H7 (cell line): ENCODE results near the gene TTC39B. TPM values are rescaled to one million over a fixed set of nuclear protein-coding genes. Genes with fewer than 3 reads are reported as not detected.

Experiments
- DNase-seq: peaks from one replicate; pipeline ENCODE4 v3.0.0; 2012
- H3K27me3 ChIP-seq: 2 replicates; pipeline ENCODE4 v1.6.0; 2011; ENCODE audit warnings: mild to moderate bottlenecking, low read length; ENCODE audit not compliant: control insufficient read depth, insufficient read depth
- H3K36me3 ChIP-seq: replicated peaks from 2 replicates; pipeline ENCODE4 v1.5.1; 2011; ENCODE audit warnings: low read length; ENCODE audit not compliant: control insufficient read depth, insufficient read depth
- H3K4me3 ChIP-seq: 2 replicates; pipeline ENCODE4 v1.5.1; 2011; ENCODE audit warnings: low read depth, mild to moderate bottlenecking, control low read depth, low read length, moderate library complexity; ENCODE audit not compliant: insufficient read depth
- total RNA-seq: library from RNA; depleted of rRNA; stranded (reverse); fragments of >200 nt; shearing (Covaris generic); gene quantifications from 2 replicates; pipeline ENCODE4 v1.2.3, GENCODE V29; 2014

Gene TTC39B
- total RNA-seq, 1 experiment from 2014 or later: 9.0 TPM

DNA sequence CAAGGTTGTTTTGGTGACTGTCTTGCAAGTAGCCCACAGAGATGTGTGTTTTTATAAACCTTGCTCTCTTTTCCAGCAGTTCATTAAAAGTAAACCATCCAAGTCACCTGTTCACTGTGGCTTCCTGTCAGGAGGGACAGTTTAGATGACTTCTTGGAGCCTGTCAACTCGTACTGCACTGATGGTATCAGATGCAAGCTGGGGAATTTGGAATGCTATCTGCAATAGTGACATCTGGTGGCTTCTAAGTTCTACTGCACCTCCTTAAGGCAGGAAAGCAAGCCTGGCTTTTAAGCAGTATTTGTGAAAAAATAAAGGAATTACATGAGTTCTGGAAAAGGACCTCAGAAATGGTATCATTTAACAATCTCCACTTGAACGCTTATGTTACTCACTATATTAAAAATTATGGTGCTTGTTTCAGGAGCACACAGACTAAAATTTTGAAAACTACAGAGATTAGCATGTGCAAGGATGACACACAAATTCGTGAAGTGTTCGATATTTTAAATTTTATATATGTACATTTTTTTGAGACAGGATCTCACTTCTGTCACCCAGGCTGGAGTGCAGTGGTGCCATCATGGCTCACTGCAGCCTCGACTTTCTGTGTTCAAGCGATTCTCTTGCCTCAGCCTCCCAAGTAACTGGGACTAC is 164.0 kb downstream of the TTC39B start:
- H3K4me3 ChIP-seq: no peak overlapping the region
- H3K27me3 ChIP-seq: no peaks in the 10 kb centered on the region
- DNase-seq: peak; percentile 65
- H3K36me3 ChIP-seq: no peaks in the 10 kb centered on the region

DNA sequence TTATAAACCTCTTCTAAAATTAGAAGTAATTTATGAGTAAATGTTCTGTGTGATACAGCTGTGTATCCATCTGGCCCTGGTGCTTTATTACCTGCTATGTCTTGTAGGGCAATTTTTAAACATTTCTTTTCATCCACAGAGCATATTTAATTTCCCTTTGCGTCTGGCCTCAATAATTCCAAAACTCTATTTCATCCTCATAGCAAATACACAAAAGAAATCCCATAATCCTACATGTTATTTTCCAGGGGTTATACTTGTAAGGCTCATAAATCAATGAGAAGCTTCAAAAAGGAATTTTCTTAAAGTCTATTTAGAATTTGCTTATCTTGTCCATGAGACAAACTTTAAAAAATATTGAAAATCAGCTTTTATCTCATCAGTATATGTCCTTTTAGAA is 167.0 kb downstream of the TTC39B start:
- Histone ChIP-seq H3K4me3 (no peak overlapping the region), H3K36me3 (no peaks in the 10 kb centered on the region), H3K27me3 (no peaks in the 10 kb centered on the region)
- DNase-seq: no peak

DNA sequence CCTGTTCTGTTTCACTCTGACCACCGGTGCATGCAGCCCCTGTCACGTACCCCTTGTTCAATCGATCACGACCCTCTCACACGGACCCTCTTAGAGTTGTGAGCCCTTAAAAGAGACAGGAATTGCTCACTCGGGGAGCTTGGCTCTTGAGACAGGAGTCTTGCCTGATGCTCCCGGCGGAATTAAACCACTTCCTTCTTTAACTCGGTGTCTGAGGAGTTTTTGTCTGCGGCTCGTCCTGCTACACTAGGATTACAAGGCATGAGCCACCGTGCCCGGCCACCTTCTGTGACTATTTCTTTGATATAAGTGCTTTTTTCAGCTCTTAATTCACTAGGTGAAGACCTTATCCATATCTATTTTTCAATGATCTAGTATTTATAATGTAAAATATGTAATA is 167.5 kb downstream of the TTC39B start:
- no peak overlapping the region for H3K4me3 ChIP-seq
- no peak for DNase-seq
- H3K27me3 ChIP-seq: no peaks in the 10 kb centered on the region
- no peaks in the 10 kb centered on the region for H3K36me3 ChIP-seq

- no peak for DNase-seq
- no peak overlapping the region for H3K4me3 ChIP-seq
- no peaks in the 10 kb centered on the region for H3K36me3 ChIP-seq
- H3K27me3 ChIP-seq: no peaks in the 10 kb centered on the region
Measured at GRCh38 chr9:15138357-15138686, 168.7 kb downstream of the TTC39B start.

DNA sequence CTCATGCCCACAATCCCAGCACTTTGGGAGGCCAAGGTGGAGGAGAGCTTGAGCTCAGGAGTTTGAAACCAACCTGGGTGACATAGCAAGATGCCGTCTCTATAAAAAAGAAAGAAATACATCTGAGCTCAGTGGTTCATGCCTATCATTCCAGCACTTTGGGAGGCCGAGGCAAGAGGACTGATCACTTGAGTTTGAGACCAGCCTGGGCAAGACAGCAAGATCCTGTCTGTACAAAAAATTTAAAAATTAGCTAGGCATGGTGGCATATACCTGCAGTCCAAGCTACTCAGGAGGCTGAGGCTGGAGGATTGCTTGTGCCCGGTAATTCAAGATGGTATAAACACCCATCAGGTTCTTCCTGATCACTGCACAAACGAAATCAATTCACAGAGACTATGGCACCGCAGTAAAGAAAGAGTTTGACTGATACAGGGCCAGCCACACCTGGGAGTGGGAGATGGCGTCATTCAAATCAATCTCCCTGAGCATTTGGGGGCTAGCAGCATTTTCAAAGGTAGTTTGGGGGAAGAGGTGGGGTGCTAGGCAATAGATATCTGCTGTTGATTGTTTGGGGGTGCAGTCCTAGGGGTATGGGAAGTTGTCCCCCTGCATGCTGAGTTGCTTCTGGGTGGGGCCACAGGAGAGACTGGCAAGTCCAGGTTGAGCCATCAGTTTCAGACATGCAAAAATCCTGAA is 169.2 kb downstream of the TTC39B start:
- Histone ChIP-seq H3K27me3 (no peaks in the 10 kb centered on the region), H3K4me3 (no peak overlapping the region), H3K36me3 (no peaks in the 10 kb centered on the region)
- no peak for DNase-seq

DNA sequence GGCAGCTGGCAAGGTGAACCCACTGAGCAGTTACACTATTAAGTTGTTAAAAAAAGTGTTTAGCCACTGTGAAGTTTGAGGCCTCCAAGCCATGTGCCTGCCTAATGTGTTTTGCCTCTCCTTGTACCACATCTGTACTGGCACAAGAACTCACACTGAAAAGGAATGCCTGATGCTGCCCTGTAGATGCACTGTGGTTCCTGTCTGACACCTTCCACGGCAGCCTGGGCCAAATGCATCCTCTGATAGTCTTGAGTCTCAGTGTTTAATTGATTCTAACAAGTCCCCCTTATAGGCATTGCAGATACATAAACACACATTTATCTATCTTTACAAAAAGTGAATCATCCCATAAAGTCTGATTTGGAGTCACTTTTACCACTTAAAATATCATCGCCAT is 169.9 kb downstream of the TTC39B start:
- Histone ChIP-seq H3K27me3 (no peaks in the 10 kb centered on the region), H3K36me3 (no peaks in the 10 kb centered on the region), H3K4me3 (no peak overlapping the region)
- no peak for DNase-seq

DNA sequence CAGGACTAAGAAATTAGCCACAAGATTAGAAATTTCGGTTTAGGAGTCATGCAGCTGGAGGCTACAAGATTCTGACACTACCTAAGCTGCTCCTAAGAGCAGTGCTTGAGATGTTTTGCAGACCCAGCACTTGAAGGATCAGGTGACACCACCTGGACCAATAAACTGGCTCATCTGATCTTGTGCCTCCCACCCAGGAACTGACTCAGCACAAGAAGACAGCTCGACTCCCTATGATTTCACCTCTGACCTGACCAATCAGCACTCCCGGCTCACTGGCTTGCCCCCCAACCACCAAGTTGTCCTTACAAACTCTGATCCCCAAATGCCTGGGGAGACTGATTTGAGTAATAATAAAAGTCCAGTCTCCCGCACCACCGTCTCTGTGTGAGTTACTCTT is 170.4 kb downstream of the TTC39B start:
- no peaks in the 10 kb centered on the region for H3K36me3 ChIP-seq
- no peak overlapping the region for H3K4me3 ChIP-seq
- DNase-seq: peak; percentile 28
- H3K27me3 ChIP-seq: no peaks in the 10 kb centered on the region

DNA sequence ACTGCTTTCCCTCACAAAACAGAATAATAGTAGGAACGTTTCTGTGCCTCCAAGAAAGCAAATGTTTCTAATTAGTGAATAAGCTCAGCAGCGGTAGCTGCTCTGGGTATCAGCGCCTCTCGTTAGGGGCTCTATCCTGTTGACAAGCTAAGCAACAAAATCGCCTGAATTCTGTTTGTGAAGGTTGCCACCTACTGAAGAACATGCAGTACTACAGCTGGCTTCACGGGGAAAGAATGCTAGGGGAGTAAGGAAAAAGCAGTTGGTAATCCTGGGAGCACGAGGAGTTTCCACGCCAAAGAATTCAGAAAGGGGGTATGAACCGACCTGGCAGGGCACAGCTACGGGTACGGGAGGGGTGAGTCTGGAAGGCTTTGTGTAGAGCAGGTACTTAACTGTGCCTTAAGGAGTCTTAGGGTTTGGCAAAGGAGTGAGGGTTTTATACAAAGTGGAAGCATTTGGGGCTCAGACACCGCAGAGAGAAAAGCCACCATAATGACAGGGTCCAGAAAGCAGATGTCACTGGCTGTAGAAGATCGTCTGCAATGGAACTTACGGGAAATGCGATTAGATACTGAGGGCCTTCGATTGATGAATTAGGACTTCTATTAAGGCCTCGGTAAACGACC is 171.7 kb downstream of the TTC39B start:
- H3K4me3 ChIP-seq: no peak overlapping the region

GRCh38 chr9:15133488-15133887 is 173.5 kb downstream of the TTC39B start:
- Histone ChIP-seq H3K36me3 (no peaks in the 10 kb centered on the region), H3K27me3 (no peaks in the 10 kb centered on the region), H3K4me3 (no peak overlapping the region)
- no peak for DNase-seq

More for the DNA sequence above, 171.7 kb downstream of the TTC39B start:
- Histone ChIP-seq H3K36me3 (no peaks in the 10 kb centered on the region), H3K27me3 (no peaks in the 10 kb centered on the region)
- DNase-seq: peak; percentile 73

- Histone ChIP-seq H3K4me3 (no peak overlapping the region), H3K36me3 (no peaks in the 10 kb centered on the region), H3K27me3 (no peaks in the 10 kb centered on the region)
- no peak for DNase-seq
Measured at GRCh38 chr9:15132091-15132490, 174.9 kb downstream of the TTC39B start.

- H3K36me3 ChIP-seq: no peaks in the 10 kb centered on the region
- H3K4me3 ChIP-seq: no peak overlapping the region
- H3K27me3 ChIP-seq: no peaks in the 10 kb centered on the region; the same call in 1 of the 2 replicates
- no peak for DNase-seq
Measured at GRCh38 chr9:15131094-15131493, 175.9 kb downstream of the TTC39B start.

DNA sequence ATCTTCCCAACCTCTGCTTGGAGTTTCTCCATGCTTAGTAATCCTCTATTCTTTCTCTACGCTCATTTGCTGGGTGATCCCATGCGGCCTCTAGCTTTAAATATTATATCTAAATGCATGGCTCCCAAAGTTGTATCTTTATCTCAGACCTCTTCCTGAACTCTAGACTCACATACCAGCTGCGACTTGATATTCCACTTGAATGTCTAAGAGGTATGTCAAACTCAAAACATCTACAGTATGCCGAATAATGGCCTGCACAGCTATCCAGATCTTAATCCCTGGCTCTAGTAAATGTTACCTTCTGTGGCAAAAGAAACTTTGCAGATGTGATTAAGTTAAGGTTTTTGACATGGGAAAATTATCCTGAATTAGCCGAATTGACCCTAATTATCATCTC is 179.2 kb downstream of the TTC39B start:
- Histone ChIP-seq H3K36me3 (no peaks in the 10 kb centered on the region), H3K27me3 (no peaks in the 10 kb centered on the region; the same call in 1 of the 2 replicates), H3K4me3 (no peak overlapping the region)
- DNase-seq: no peak

GRCh38 chr9:15121630-15122029 is 185.4 kb downstream of the TTC39B start:
- Histone ChIP-seq H3K27me3 (no peaks in the 10 kb centered on the region; the same call in 1 of the 2 replicates), H3K4me3 (no peak overlapping the region), H3K36me3 (no peaks in the 10 kb centered on the region)
- DNase-seq: no peak

DNA sequence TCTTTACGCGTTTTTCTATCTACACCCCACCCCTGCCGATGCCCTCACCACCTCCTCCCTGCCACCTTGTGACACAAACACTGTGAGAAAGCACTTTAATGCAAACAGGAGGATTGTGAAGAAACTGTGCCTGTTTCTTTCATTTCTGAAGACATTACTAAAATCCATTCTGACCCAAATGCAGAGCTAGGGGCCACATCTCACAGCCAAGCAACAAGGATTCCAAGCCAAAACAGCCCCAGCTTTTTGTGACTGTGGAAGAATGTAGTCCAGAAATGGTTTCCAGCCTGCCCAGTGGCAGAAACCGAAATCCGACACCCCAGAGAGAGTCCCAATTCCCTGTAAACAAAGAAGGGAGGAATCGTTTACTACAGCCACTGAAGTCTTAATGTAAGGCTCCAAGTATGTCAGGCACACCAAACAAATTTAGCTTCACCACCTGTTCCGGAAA is 190.9 kb downstream of the TTC39B start:
- Histone ChIP-seq H3K4me3 (no peak overlapping the region), H3K36me3 (no peaks in the 10 kb centered on the region), H3K27me3 (no peaks in the 10 kb centered on the region)
- DNase-seq: no peak

DNA sequence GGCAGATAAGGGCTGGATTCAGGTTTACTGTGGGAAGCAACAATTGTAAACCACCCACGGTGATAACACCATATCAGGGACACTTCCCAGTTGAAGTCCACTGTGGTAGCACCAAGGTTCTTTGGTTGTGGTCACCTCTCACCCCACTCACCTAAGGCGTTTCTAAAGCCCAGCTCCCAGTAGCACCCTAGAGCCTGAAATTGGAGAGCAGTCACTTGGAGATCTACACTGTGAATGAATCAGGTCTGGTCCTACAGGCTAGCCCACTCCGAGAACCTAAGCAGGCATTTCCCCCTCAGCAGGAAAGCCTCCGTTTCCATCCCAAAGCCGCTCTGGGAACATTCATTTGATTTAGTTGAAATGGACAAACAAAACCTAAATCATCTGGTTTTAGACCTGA is 191.3 kb downstream of the TTC39B start:
- no peak overlapping the region for H3K4me3 ChIP-seq
- H3K27me3 ChIP-seq: no peaks in the 10 kb centered on the region
- DNase-seq: no peak
- no peaks in the 10 kb centered on the region for H3K36me3 ChIP-seq
